Right atrium auricular region (tissue), 2 donors: ENCODE data around the gene VPS11. TPM values are rescaled to one million over a fixed set of nuclear protein-coding genes. Genes with fewer than 3 reads are reported as not detected.

Source experiments
- DNase-seq: peaks from one replicate; pipeline ENCODE4 v3.0.0-alpha.2; 2019; ENCODE audit warnings: low spot score
- H3K27ac ChIP-seq, 2 donors: fragments of 200-600 bp; sonication (generic); 1 replicate in 1 of 2; 2 replicates in 1 of 2; pipeline ENCODE4 v1.5.1; 2016 to 2019
- H3K27me3 ChIP-seq, 2 donors: fragments of 200-600 bp; sonication (generic); one replicate each; pipeline versions ENCODE4 v1.5.1 to v1.6.0; 2017 to 2019
- H3K36me3 ChIP-seq: fragments of 200-600 bp; sonication (generic); one replicate; pipeline ENCODE4 v1.5.1; 2016
- H3K4me1 ChIP-seq, 2 donors: fragments of 200-600 bp; sonication (generic); one replicate each; pipeline versions ENCODE4 v1.5.1 to v1.6.0; 2017 to 2019
- H3K4me3 ChIP-seq, 2 donors: fragments of 200-600 bp; sonication (generic); 1 replicate in 1 of 2; 2 replicates in 1 of 2; pipeline ENCODE4 v1.5.1; 2017 to 2019; ENCODE audit warnings: mild to moderate bottlenecking in 1 of 2, moderate library complexity in 1 of 2
- H3K9me3 ChIP-seq, 2 donors: fragments of 200-600 bp; sonication (generic); one replicate each; pipeline ENCODE4 v1.5.1; 2019
- CTCF ChIP-seq, 2 donors: fragments of 200-600 bp; sonication (generic); IDR thresholded peaks; one replicate each; pipeline ENCODE4 v1.5.1; 2019; ENCODE audit warnings: antibody characterized with exemption in 2 of 2
- total RNA-seq, 2 donors: library from RNA; depleted of rRNA; stranded (reverse); fragments of >200 nt; gene quantifications; one replicate each; pipeline ENCODE4 v1.1.0, GENCODE V29; 2016

Gene VPS11
- total RNA-seq, 2 donors from 2014 or later: 22.0 to 23.7 TPM

- DNase-seq: no peak
- TF ChIP-seq CTCF (IDR thresholded peaks at IDR 0.05): no peak
- peaks cover 0 to 29% of the 10 kb centered on the region in 2 donors for H3K4me1 ChIP-seq
- H3K9me3 ChIP-seq: no peaks in the 10 kb centered on the region
- no peaks in the 10 kb centered on the region for H3K27me3 ChIP-seq
- no peak overlapping the region for H3K27ac ChIP-seq
- H3K36me3 ChIP-seq: peaks cover 22% of the 10 kb centered on the region
- H3K4me3 ChIP-seq: no peak overlapping the region
Measured at GRCh38 chr11:119027561-119028345, 39.9 kb upstream of the VPS11 start.

- Histone ChIP-seq H3K36me3 (peaks cover 16% of the 10 kb centered on the region), H3K27ac (peak overlapping the region in 1 of 2 donors; percentile 25), H3K4me1 (peaks cover 0 to 29% of the 10 kb centered on the region in 2 donors)
Measured at GRCh38 chr11:119028346-119029068, 39.1 kb upstream of the VPS11 start.

GRCh38 chr11:119029069-119029339 is 38.6 kb upstream of the VPS11 start:
- peak overlapping the region in 1 of 2 donors; percentile 25 for H3K27ac ChIP-seq
- peaks cover 0 to 29% of the 10 kb centered on the region in 2 donors for H3K4me1 ChIP-seq
- no peaks in the 10 kb centered on the region for H3K27me3 ChIP-seq
- no peak for DNase-seq
- H3K9me3 ChIP-seq: no peaks in the 10 kb centered on the region
- no peak for TF ChIP-seq CTCF (IDR thresholded peaks at IDR 0.05)
- peaks cover 11% of the 10 kb centered on the region for H3K36me3 ChIP-seq
- H3K4me3 ChIP-seq: no peak overlapping the region

More at GRCh38 chr11:119028346-119029068, 39.1 kb upstream of the VPS11 start:
- no peak overlapping the region for H3K4me3 ChIP-seq
- no peaks in the 10 kb centered on the region for H3K9me3 ChIP-seq
- H3K27me3 ChIP-seq: no peaks in the 10 kb centered on the region
- DNase-seq: no peak
- TF ChIP-seq CTCF (IDR thresholded peaks at IDR 0.05): no peak

- peak overlapping the region; percentile 79 to 83 for H3K27ac ChIP-seq
- H3K4me3 ChIP-seq: peak overlapping the region; percentile 78 to 88
- H3K4me1 ChIP-seq: peaks cover 0 to 25% of the 10 kb centered on the region in 2 donors
- no peaks in the 10 kb centered on the region for H3K9me3 ChIP-seq
- H3K36me3 ChIP-seq: peaks cover 11% of the 10 kb centered on the region
- DNase-seq: no peak
- H3K27me3 ChIP-seq: no peaks in the 10 kb centered on the region
- TF ChIP-seq CTCF (IDR thresholded peaks at IDR 0.05): no peak
Measured at GRCh38 chr11:119029340-119030028, 38.1 kb upstream of the VPS11 start.

- no peaks in the 10 kb centered on the region for H3K9me3 ChIP-seq
- H3K27ac ChIP-seq: peak overlapping the region; percentile 79 to 83
- H3K36me3 ChIP-seq: peaks cover 8% of the 10 kb centered on the region
- H3K27me3 ChIP-seq: no peaks in the 10 kb centered on the region
- H3K4me3 ChIP-seq: peak overlapping the region; percentile 78 to 88
- no peak for TF ChIP-seq CTCF (IDR thresholded peaks at IDR 0.05)
- DNase-seq: no peak
- peaks cover 0 to 20% of the 10 kb centered on the region in 2 donors for H3K4me1 ChIP-seq
Measured at GRCh38 chr11:119030029-119030328, 37.6 kb upstream of the VPS11 start.
